Mononuclear cell (primary cell): ENCODE results near the gene NXN. TPM values are rescaled to one million over a fixed set of nuclear protein-coding genes. Genes with fewer than 3 reads are reported as not detected.
"Not testable (repeated sequence)": the region's sequence is repeated elsewhere in the genome, so short reads cannot be mapped to it uniquely, and the experiment has no call there.

Experiments used
- H3K27me3 ChIP-seq: 2 replicates; pipeline ENCODE4 v1.6.0; 2011; ENCODE audit warnings: low read length, control low read depth; ENCODE audit not compliant: insufficient read depth
- H3K4me1 ChIP-seq: 2 replicates; pipeline ENCODE4 v1.5.1; 2011; ENCODE audit warnings: mild to moderate bottlenecking, low read length, control low read depth; ENCODE audit not compliant: insufficient read depth
- H3K4me3 ChIP-seq: 2 replicates; pipeline ENCODE4 v1.5.1; 2011; ENCODE audit warnings: mild to moderate bottlenecking, low read length, moderate library complexity
- H3K9me3 ChIP-seq: 2 replicates; pipeline ENCODE4 v1.5.1; 2011; ENCODE audit warnings: low read depth, mild to moderate bottlenecking, control low read depth, low read length
- total RNA-seq: library from RNA; depleted of rRNA; stranded (reverse); fragments of >200 nt; gene quantifications from one replicate; pipeline ENCODE4 v1.2.3, GENCODE V29; 2012

Gene NXN
- total RNA-seq, 1 donor, result 0.52 TPM

DNA sequence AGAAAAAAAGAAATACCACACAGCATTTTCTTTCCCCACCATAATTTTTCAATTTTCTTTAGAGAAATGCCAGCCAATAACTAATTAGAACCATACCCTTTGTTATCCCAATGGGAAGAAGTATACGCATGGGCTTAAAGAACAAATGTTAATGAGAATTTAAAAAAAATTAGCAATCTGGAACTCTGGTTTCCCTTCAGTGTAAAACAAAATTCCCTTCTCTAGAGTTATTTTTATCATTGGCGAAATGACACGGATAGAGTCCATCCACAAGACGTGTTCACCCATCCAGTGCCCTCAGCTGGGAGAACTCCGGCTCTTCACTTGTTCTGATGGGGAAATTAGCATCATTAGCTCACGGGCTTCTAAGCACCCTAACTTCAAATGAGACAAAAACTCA is 3.3 kb downstream of the NXN start:
- Histone ChIP-seq H3K9me3 (no peaks in the 10 kb centered on the region), H3K4me3 (no peak overlapping the region), H3K4me1 (peaks cover 20% of the 10 kb centered on the region), H3K27me3 (peaks cover 38% of the 10 kb centered on the region)

DNA sequence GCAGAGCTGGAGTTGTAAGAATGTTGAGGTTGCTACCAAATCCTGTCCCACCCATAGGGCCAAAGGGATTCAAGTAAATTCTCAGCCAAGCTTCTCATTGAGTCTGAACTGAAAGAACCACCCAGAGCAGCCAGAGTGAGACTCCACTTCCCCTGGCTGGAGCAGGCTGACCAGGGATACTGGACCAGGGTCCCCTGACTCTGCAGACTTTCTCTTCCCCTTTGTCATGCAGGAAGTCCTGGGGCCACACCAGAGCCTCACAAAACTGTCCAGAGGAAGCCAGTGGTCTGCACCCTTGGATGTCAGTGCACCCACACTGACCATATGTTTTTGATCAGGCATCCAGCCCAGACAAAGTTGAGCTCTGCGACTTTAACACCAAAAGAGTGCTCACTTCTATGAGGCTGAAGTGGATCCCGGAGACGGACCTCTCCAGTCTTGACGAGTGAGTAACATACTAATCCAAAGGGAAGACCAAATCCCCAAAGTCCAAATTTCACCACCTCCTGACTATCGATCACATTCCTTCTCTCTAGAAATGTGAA is 4.1 kb downstream of the NXN start:
- peaks cover 38% of the 10 kb centered on the region for H3K27me3 ChIP-seq

DNA sequence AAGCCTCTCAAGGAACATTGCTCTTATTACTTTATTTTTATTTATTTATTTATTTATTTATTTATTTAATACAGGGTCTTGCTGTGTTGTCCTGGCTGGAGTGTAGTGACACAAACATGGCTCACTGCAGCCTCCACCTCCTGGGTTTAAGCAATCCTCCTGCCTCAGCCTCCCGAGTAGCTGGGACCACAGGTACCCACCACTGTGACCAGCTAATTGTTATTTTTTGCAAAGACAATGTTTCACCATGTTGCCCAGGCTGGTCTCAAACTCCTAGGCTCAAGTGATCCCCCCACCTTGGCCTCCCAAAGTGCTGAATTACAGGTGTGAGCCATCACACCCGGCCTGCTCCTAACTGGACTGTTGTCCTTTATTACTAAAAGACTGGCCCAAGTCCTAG is 4.8 kb downstream of the NXN start:
- H3K4me3 ChIP-seq, H3K4me1 ChIP-seq, H3K9me3 ChIP-seq: not testable (repeated sequence)
- peaks cover 43% of the 10 kb centered on the region for H3K27me3 ChIP-seq

More for the DNA sequence above, 4.1 kb downstream of the NXN start:
- Histone ChIP-seq H3K4me3 (no peak overlapping the region), H3K4me1 (peaks cover 14% of the 10 kb centered on the region), H3K9me3 (no peaks in the 10 kb centered on the region)

DNA sequence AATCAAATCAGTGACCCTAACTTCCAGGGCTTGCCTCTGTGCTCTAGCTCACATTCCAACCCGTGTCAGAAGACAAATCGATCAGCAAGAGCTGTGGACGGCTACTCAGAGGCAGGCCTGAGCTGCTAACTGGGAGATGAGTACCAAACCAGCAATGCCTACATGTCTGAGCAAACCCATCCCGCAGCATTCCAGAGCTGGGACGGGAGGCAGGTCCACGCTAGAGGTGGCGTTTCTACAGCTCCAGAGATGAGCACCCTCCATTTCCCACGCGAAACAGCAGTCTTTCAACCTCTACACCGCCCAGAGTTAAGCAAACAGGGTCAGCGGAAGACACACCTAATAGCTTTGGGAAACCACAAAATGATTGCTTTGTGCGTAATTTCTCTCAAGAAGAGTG is 6.5 kb downstream of the NXN start:
- Histone ChIP-seq H3K4me3 (no peak overlapping the region), H3K4me1 (peaks cover under 1% of the 10 kb centered on the region), H3K27me3 (peaks cover 43% of the 10 kb centered on the region), H3K9me3 (no peaks in the 10 kb centered on the region)

DNA sequence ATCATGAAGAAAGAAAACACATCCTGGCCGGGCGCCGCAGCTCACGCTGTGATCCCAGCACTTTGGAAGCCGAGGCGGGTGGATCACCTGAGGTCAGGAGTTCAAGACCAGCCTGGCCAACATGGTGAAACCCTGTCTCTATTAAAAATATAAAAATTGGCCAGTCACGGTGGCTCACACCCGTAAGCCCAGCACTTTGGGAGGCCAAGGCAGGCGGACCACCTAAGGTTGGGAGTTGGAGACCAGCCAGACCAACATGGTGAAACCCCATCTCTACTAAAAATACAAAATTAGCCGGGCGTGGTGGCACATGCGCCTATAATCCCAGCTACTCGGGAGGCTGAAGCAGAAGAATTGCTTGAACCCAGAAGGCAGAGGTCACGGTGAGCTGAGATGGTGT is 7.7 kb downstream of the NXN start:
- not testable (repeated sequence) for H3K4me3 ChIP-seq, H3K4me1 ChIP-seq, H3K9me3 ChIP-seq
- H3K27me3 ChIP-seq, result peaks cover 31% of the 10 kb centered on the region

DNA sequence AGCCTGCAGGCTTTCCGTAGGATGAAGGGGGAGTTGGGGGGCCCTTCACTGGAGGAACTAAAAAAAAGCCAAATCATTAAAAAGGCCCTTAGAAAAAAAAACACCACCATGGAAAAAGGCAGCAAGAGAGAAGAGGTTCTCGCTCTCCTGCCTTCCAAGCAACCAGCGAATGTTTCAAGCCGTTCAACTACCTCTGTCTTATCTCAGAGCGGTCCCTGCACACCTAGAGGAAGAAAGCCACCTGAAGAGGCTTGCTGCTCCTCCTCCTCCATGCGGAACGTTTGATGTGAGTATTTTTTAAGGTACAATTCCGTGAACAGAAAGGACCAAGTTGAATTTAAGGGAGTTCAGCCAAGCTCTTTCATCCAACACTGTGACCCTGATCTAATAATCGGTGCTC is 9.2 kb downstream of the NXN start:
- Histone ChIP-seq H3K9me3 (no peaks in the 10 kb centered on the region), H3K27me3 (peaks cover 16% of the 10 kb centered on the region), H3K4me3 (no peak overlapping the region), H3K4me1 (no peaks in the 10 kb centered on the region)

DNA sequence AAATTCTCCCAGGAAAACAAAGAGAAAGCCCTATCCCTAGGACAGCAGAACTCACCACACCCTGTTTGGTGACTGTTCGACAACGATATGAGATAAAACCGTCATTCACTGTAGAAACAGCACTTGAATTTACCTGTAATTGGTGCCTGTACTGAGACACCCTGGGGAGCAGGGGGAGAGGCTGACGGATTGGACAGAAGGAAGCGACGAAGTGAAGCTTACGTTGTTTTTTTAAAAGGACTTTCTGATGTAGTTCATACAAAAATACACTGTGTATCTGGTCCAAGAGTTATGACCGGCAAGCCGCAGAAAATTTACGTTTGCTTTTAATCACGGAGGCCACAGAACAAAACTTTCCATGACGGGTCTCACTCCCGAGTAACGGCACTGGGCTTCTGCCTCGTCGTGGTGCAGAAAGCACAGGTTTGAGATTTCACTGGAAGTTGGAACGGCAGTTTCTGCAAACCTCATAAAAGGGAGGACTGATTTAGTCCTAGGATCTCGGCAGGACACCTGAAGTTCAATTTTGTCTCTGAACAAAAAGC is 9.7 kb downstream of the NXN start:
- H3K4me1 ChIP-seq, result no peaks in the 10 kb centered on the region
- H3K9me3 ChIP-seq, result no peaks in the 10 kb centered on the region
- H3K27me3 ChIP-seq, result peaks cover 11% of the 10 kb centered on the region
- H3K4me3 ChIP-seq, result no peak overlapping the region

DNA sequence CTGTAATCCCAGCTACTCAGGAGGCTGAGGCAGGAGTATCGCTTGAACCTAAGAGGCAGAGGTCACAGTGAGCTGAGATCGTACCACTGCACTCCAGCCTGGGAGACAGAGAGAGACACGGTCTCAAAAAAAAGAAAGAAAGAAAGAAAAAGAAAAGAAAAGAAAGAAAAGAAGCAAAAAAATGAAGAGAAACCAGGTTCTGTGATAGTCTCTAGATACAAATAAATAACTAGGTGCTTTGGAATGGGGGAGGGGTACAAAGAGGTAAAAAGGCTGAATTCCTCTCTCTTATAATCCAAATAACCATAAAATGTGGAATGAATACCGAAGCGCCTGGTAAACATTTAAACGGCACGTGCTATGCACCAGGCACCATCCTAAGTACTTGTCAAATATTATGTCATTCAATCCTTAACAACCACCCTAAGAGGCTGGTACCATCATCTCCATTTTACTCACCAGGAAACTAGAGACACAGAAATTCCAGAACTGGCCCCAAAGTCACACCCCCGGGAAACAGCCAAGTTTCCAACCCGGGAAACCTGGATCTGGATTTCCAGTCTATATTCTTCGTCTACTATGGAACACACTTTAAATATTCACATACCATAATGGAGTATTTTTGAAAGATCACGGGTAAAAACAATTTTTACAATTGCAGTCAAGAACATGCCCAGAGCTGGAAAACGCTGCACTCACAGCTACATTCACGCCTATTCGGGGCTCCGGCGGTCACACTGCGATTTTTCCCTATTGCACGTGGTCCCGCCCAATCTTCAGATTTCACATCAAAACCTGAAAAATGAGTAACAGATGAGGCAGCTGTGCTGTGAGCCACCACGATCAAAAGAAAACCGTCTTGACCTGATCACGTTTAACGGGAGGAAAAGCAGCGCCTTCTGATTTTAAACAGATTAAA is 10.5 kb downstream of the NXN start:
- H3K27me3 ChIP-seq, result peaks cover 11% of the 10 kb centered on the region
- no peaks in the 10 kb centered on the region for H3K9me3 ChIP-seq
- H3K4me3 ChIP-seq, result no peak overlapping the region
- no peaks in the 10 kb centered on the region for H3K4me1 ChIP-seq

DNA sequence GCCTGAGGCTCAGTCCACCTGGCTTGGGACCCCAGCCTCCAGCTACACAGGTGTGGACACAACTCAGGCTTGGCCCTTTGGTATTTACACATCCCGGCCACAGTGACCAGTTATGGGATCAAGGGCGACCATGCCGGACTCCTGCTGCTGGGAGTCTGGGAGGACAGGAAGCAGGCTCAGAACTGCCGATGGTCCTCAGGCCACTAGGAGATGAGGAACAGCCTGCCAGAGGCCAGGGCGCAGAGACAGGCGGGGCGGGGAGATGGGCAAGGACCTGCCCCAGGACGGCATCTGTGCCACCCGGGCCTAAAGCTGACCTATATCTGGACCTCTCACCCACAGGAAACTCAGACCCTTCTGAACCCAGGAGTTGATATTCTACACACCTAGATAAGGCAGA is 12.5 kb downstream of the NXN start:
- Histone ChIP-seq H3K9me3 (no peaks in the 10 kb centered on the region), H3K4me1 (no peaks in the 10 kb centered on the region), H3K27me3 (peaks cover 11% of the 10 kb centered on the region)

DNA sequence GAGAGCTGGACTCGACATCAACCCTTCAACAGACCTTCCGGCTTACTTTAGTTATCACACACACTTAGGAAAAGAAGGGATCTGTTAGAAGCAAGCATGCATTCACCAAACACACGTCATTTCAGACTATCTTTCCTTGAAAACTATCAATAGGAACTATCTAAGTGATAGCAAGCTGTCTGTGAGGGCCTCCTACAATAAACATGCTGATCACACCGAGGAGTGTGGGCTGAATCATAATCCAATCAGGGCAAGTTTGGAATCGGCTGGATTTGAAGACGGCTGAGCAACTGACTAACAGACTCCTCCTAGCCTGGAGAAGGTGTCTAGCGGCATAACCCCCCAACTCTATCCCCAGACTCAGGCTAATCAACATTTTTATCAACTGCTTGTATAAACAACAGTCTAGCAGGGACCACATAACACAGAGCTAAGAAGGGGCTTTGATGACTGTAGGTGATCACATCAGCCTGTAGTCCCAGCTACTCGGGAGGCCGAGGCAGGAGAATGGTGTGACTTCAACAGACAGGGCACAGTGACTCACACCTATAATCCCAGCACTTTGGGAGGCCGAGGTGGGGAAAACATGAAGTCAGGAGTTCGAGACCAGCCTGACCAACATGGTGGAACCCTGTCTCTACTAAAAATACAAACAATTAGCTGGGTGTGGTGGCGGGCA is 14.1 kb downstream of the NXN start:
- H3K4me3 ChIP-seq, result no peak overlapping the region
- no peaks in the 10 kb centered on the region for H3K9me3 ChIP-seq
- H3K4me1 ChIP-seq, result no peaks in the 10 kb centered on the region
- H3K27me3 ChIP-seq, result peaks cover 11% of the 10 kb centered on the region

More for the DNA sequence above, 12.5 kb downstream of the NXN start:
- H3K4me3 ChIP-seq, result no peak overlapping the region

DNA sequence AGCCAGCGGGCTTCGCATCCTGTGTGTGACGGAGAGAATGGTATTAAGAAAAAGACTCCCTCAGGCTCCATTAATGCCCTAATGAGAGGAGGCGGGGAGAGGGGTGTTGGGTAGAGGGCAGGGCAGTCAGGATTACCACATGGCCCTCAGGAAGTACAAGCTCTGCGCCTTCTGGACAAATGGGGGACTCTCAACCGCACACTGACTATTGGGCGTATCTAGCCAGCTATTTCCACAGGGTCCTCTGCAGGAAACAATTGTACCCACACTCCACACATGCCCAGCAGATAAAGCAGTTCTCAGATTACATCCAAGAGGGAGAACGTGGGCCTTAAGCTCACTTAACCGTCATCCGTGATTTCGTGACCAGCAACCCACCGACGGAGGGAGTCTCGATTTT is 14.7 kb downstream of the NXN start:
- H3K4me3 ChIP-seq, result no peak overlapping the region
- H3K27me3 ChIP-seq, result peaks cover 7% of the 10 kb centered on the region
- no peaks in the 10 kb centered on the region for H3K9me3 ChIP-seq
- no peaks in the 10 kb centered on the region for H3K4me1 ChIP-seq

DNA sequence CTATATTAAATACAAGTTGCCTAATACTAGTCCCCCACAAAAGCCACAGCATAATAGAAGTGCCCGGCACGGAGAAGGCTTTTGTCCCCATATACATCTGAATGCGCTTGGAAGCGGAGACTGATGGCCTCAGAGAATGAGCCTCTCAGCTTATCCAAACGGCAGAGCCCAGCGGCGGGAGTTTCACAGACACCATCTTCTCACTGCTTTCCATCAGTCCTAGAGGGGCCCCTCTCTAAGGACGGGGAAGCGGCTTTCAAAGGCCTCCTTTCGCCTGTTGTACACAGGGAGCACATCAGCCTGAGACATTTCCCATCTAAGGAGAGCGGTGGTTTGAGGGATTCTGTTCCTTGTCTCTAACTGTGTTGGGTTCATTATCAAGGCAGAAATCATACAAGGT is 16.9 kb downstream of the NXN start:
- Histone ChIP-seq H3K4me3 (no peak overlapping the region), H3K4me1 (no peaks in the 10 kb centered on the region), H3K9me3 (no peaks in the 10 kb centered on the region), H3K27me3 (no peaks in the 10 kb centered on the region)

DNA sequence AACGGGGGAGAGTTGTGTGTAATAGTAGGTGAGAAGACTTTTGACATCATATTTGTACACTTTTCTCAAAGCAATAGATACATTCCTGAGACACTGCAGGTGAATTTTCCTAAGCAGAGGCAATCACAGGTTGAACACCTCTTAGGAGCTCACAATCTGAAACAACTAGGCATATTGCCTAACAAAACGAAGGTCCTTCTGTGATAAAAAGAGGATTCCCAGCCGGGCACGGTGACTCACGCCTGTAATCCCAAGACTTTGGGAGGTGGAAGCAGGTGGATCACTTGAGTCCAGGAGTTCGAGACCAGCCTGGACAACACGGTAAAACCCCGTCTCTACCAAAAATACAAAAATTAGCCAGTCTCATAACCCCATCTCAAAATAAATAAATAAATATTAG is 17.4 kb downstream of the NXN start:
- no peaks in the 10 kb centered on the region for H3K9me3 ChIP-seq
- no peak overlapping the region for H3K4me3 ChIP-seq
- H3K4me1 ChIP-seq, result no peaks in the 10 kb centered on the region
- no peaks in the 10 kb centered on the region for H3K27me3 ChIP-seq

DNA sequence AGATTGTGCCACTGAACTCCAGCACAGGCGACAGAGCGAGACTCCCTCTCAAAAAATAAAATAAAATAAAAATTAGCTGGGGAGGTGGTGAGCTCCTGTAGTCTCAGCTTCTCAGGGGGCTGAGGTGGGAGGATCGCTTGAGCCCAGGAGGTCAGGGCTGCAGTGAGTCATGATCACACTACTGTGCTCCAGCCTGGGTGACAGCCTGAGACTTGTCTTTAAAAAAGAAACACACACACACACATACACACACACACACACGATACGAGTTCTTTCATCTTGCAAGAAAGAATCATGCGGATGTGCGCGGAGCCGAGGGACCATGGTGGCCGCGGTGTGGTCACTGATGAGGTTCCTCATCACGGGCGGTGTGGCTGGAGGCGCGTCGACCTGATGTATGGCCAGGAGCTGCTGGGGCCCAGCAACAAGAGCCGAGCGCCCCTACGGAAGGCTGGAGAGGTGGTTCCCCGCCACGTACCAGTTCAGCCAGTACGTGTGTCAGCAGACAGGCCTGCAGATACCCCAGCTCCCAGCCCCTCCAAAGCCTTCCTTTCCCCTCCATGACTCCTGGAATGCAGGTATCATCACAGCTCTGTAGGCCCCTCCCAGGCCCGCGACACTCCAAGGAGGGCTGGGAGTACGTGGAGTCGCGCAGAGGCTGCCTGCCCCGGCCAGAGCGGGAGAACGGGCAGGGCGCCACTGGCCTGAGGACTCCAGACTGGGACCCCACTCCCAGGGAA is 20.7 kb downstream of the NXN start:
- Histone ChIP-seq H3K27me3 (no peaks in the 10 kb centered on the region), H3K9me3 (no peaks in the 10 kb centered on the region), H3K4me1 (no peaks in the 10 kb centered on the region), H3K4me3 (no peak overlapping the region)
